ENCODE measurements around the gene OR8J3.

- no peak for TF ChIP-seq CTCF (IDR thresholded peaks at IDR 0.05)
- no peak for TF ChIP-seq POLR2A (IDR thresholded peaks at IDR 0.05)
Measured at GRCh38 chr11:56160217-56160616, 20.2 kb upstream of the OR8J3 start, which contains the start of gene OR8K5.
